Right ventricle myocardium superior (tissue), 1 donor: ENCODE measurements around the gene RGS12. TPM values are rescaled to one million over a fixed set of nuclear protein-coding genes. Genes with fewer than 3 reads are reported as not detected.

ENCODE experiments used
- ATAC-seq: fragments of 200-7000 bp; cut with Tn5 transposase; one replicate; pipeline ENCODE4 v1.9.1; 2020; ENCODE audit warnings: mild to moderate bottlenecking; ENCODE audit not compliant: poor library complexity
- DNase-seq: peaks from one replicate; pipeline ENCODE4 v3.0.0-alpha.2; 2020
- intact Hi-C: fragments of 100-400 bp; cut with DNase I; formaldehyde crosslinking; loops from one replicate; pipeline ENCODE4 v1.11.2; 2022
- total RNA-seq: library from RNA; stranded (reverse); fragmentation: NEBNext Ultra II Directional; extraction: Animal tissue kit (Norgen Biotek cat#: 25700); gene quantifications from one replicate; pipeline ENCODE4 v1.2.1, GENCODE V29; 2021
- donor health status: DM: no; HTN: yes; CAD: no; lungs with severe emphysema.

RGS12 gene
- total RNA-seq, 1 donor from 2014 or later = 15.8 TPM

- intact Hi-C loops = no loop called here
- DNase-seq (peak; percentile 33), ATAC-seq (no peak)
These were observed 24.9 kb downstream of the RGS12 start for GRCh38 chr4:3317656-3318211.

GRCh38 chr4:3318561-3319021 lies 25.8 kb downstream of the RGS12 start:
- peak; percentile 40 for DNase-seq
- intact Hi-C loops = no loop called here
- no peak for ATAC-seq

- intact Hi-C loops = no loop called here
- DNase-seq (peak; percentile 58), ATAC-seq (peak; percentile 78)
These were observed 27.7 kb downstream of the RGS12 start for GRCh38 chr4:3320361-3321023.

- DNase-seq (peak; percentile 84), ATAC-seq (peak; percentile 89)
- intact Hi-C loops = no loop called here
These were observed 28.6 kb downstream of the RGS12 start for GRCh38 chr4:3321295-3321889.

GRCh38 chr4:3322059-3322550 lies 29.3 kb downstream of the RGS12 start:
- ATAC-seq = peak; percentile 4
- DNase-seq = peak; percentile 46
- intact Hi-C loops = no loop called here

- DNase-seq (peak; percentile 23), ATAC-seq (no peak)
- intact Hi-C loops = no loop called here
These were observed 30.3 kb downstream of the RGS12 start for GRCh38 chr4:3323071-3323481.

- peak; percentile 35 for DNase-seq
- intact Hi-C loops = no loop called here
These were observed 31.4 kb downstream of the RGS12 start for GRCh38 chr4:3324093-3324815.

GRCh38 chr4:3328814-3329663 lies 36.2 kb downstream of the RGS12 start:
- peak; percentile 5 for DNase-seq
- ATAC-seq = no peak

More at GRCh38 chr4:3324093-3324815, 31.4 kb downstream of the RGS12 start:
- no peak for ATAC-seq

GRCh38 chr4:3329887-3330286 lies 37.1 kb downstream of the RGS12 start:
- ATAC-seq = no peak
- intact Hi-C loops = no loop called here
- no peak for DNase-seq

More at GRCh38 chr4:3328814-3329663, 36.2 kb downstream of the RGS12 start:
- intact Hi-C loops = no loop called here

GRCh38 chr4:3330707-3331106 lies 37.9 kb downstream of the RGS12 start:
- no peak for ATAC-seq
- intact Hi-C loops = no loop called here
- DNase-seq = peak; percentile 29

- peak; percentile 44 for DNase-seq
- no peak for ATAC-seq
- intact Hi-C loops = no loop called here
These were observed 38.9 kb downstream of the RGS12 start for GRCh38 chr4:3331511-3332394.

GRCh38 chr4:3332498-3332897 lies 39.7 kb downstream of the RGS12 start:
- peak; percentile 1 for DNase-seq
- ATAC-seq = no peak
- intact Hi-C loops = no loop called here

- intact Hi-C loops = no loop called here
- no peak for ATAC-seq
- no peak for DNase-seq
These were observed 41.5 kb downstream of the RGS12 start for GRCh38 chr4:3334316-3334715.

GRCh38 chr4:3335385-3335784 lies 42.6 kb downstream of the RGS12 start:
- ATAC-seq (no peak), DNase-seq (peak; percentile 38)
- intact Hi-C loops = no loop called here

- intact Hi-C loops = no loop called here
- DNase-seq (peak; percentile 22), ATAC-seq (no peak)
These were observed 43.2 kb downstream of the RGS12 start for GRCh38 chr4:3335982-3336381.

GRCh38 chr4:3336382-3337356 lies 43.8 kb downstream of the RGS12 start:
- ATAC-seq = no peak
- peak; percentile 4 for DNase-seq
- intact Hi-C loops = no loop called here
